DMS79 (cell line): ENCODE data around the gene RABL6.

Experiments used
- DNase-seq: peaks from one replicate; lab custom pipeline; 2025; lab: John Stamatoyannopoulos, UW

RABL6 gene

DNA sequence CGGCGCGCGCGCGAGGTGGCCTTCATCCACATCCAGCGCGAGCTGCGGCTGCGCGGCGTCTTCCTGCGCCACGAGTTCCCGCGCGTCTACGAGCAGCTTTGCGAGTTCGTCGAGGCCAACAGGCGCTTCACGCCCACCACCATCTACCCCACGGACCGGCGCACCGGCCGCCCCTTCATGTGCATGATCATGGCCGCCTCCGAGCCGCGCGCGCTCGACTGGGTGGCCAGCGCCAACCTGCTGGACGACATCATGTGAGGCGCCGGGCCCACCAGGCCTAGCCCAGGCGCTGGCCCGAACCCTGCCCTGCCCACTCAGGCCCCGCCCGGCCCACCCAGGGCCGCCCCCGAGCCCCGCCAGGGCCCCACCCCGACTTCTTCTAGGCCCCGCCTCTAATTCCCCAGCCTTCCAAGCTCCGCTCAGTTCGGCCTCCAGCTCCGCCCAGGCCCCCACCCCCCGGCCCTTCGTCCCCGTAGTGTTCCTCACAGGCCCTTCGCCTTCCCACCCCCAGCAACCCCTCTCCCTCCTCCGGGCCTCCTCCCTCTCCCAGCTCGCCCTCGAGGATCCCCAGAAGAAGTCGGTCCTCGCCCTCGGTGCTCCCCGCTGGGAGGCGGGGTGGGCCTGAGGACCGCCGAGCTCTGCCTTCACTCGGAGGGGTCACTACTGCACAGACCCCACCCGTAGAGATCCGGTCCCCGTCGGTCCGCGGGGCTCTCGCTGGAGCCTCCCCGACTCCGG is 39.5 kb downstream of the RABL6 start:
- no peak for DNase-seq

DNA sequence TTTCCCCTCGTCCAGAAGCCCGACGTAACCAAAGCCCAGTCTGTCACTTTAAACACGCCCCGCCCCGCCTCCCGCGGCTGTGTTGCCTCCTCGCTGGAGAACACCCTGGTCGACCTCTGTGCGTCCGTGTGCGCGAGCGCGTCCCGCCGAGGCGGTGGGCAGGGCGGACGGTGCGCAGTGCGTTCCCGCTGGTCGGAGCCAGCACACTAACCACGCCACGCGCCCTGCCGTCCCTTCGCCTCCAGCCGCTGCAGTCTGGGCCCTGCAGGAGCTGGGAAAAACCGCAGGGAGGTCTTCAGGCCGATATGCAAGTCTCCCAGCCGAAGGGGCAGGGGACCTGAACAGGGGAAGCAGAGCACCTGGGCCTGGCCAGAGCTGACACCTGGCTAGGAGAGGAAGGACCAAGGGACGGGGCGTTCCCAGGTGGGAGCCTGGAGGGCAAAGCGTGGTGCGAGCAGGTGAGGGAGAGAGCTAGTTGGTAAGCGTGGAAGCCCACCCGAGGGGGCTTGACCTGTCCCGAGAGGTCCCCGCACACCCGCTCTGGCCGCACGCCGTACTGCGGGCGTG is 40.2 kb downstream of the RABL6 start:
- peak; percentile 17 for DNase-seq

DNA sequence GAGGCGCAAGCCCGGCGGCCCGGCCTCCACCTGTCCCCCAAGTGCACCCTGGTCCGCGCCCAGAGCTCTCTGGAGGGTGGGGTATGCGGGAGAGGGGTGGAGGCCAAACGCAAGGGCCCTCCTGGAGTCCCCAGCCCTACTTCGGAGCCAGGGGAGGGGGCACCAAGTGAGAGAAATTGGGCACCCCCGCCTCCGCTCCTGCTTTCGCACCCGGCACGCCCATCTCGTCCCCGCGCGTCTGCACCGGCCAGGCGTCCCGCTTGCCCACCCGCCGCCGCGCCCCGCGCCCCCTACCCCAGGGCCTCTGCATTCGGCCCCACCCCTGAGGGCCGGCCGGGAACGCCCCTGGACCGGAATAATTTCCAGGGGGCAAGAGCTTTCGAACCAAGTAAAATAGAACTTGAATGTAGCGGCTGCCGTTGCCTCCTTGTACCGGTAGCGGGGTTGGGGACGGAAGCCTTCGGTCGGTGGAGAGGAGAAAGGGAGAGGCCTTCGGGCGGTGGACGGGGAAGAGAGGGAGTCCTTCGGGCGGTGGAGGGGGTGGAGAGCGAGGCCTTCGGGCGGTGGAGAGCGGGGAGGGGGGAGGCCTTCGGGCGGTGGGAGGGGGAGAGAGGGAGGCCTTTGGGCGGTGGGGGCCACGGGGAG is 40.8 kb downstream of the RABL6 start:
- DNase-seq, result no peak

DNA sequence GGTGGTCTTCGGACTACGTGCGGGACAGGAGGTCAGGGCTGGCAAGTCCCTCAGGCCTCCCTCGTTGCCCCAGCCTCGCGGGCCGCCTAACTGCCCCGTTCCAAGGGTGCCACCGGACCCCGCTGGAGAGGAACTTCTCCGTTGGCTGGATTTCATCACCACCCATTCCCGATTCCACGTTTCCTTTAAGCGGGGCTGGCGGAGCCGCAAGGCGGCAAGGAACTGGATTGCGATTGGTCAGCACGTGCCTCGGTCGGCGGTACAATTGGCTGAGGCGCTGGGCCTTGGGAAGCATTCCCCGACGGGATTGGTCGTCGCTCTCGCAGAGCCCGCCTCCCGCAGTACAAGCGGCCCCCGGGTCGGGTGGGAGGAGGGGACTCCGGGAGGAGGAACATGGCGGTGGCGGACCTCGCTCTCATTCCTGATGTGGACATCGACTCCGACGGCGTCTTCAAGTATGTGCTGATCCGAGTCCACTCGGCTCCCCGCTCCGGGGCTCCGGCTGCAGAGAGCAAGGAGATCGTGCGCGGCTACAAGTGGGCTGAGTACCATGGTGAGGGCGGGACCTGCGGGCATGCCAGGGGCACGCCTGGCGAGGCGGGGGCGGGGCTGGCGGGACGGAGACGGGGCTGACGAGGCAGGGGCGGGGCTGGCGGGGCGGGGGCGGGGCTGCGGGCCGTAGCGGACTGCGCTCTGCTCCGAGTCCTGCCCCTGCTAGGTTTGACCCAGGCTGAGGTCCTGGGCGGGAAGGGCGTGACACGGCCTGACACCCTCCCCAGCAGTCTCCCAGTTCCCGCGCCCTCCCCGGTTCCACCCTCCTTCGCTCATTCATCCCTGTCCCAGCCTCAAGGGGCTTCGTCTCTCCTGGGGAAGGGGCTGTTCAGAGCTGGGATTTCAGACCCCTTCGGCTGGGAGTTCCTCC is 41.6 kb downstream of the RABL6 start, which contains the start of gene PHPT1:
Gene PHPT1 (plus strand): TSS at position 372 of the 922 bp plus-strand sequence. CDS start 22 bp downstream, at position 394.
- peak; percentile 98 for DNase-seq

DNA sequence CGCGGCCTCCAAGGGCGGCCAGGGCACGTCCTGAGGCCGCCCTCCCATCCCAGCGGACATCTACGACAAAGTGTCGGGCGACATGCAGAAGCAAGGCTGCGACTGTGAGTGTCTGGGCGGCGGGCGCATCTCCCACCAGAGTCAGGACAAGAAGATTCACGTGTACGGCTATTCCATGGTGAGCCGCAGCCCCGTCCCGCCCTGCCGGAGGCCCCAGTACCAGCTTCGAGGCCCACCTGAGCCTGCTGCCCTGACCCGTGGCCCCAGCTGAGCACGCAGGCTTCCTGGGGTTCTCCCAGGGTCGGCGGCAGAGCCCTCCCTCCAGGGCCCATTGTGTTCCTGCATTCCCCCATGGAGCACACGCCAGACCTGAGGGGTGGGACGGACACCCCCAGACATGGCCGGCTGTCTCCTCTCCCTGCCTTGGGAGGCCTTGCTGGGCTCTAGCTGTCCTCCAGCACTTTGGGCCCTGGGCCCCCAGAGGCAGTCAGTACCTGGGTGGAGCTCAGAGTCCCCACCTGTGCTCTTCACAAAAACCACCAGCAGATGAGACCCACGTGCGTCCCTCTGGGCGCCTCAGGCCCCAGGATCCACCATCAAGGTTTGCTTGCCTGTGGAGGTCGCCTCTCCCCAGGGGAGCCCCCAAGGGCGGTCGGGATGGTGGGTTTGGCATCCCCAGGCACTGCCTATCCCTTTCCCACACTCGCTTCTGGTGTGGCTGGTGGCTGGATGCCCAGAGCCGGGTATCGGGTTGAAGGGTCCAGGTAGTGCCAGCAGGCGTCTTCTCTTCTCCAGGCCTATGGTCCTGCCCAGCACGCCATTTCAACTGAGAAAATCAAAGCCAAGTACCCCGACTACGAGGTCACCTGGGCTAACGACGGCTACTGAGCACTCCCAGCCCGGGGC is 42.5 kb downstream of the RABL6 start:
- no peak for DNase-seq

DNA sequence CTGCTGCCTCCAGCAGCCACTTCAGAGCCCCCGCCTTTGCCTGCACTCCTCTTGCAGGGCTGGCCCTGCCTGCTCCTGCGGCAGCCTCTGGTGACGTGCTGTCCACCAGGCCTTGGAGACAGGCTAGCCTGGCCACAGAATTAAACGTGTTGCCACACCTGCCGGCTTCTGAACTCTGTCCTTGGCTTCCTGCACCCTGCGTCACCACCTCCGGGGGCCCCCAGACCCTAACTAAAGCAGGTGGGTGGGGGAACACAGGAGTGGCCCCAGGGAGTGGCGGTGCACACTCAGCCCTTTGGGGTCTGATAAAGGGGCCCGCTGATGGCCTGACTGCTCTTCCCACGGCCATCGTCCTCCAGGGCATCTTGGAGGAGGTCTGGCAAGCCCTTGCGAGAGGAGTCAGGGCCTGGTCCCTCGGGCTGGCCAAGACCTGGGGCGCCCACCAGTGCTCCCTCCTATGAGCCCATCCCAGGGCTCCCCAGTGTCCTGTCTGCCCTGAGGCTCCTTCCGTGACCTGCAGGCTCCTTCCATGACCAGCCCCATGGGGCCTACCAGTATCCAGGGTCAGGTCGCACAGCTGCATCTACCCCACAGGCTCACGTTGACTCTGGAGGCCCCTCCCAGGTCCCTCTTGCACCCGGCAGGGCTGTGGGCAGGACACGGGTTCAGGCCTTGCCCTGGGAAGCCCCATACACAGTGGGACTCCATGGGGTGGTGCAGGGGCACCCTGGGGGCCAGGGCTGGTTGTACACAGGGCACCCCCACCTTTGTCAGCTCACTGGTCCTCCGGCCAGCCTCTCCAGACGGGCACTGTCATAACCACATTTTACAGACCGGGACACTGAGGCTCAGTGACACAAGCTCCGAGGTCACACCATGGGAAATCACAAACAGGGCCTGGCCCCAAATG is 43.4 kb downstream of the RABL6 start:
- DNase-seq, result no peak

DNA sequence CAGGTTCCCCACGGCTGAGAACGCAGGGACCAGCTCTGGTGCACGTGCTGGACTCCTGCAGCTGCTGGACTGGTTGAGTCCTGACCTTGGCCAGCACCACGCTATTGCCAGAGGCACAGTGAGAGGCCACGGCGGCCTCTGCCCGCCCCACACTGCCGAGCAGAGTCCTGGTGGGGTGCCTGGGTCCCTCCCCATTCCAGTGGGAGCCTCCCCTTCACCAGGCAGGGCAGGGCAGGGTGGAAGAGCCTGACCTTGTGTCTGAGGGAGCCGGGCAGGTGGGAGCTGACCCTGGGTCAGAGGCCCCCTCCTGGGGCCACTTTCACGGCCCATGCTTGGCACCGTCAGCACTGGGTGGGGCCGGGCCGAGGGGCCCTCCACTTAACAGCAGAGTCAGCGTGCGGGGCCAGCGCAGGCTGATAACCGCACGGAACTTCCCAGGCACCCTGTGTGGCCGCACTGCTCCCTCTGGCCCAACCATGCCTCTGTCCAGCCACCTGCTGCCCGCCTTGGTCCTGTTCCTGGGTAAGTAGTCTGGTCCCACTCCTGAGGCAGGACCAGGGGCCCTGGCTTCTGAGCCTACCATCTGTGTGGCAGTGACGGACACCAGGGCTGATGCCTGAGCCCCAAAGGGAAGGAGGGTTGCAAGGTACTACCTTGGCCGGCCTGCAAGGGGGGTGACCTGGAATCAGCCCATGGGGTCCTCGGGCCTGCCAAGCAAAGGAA is 44.4 kb downstream of the RABL6 start, which contains the start of gene MAMDC4:
Gene MAMDC4 (plus strand): TSS at position 406 of the 723 bp plus-strand sequence. CDS start 71 bp downstream, at position 477.
- DNase-seq, result no peak

DNA sequence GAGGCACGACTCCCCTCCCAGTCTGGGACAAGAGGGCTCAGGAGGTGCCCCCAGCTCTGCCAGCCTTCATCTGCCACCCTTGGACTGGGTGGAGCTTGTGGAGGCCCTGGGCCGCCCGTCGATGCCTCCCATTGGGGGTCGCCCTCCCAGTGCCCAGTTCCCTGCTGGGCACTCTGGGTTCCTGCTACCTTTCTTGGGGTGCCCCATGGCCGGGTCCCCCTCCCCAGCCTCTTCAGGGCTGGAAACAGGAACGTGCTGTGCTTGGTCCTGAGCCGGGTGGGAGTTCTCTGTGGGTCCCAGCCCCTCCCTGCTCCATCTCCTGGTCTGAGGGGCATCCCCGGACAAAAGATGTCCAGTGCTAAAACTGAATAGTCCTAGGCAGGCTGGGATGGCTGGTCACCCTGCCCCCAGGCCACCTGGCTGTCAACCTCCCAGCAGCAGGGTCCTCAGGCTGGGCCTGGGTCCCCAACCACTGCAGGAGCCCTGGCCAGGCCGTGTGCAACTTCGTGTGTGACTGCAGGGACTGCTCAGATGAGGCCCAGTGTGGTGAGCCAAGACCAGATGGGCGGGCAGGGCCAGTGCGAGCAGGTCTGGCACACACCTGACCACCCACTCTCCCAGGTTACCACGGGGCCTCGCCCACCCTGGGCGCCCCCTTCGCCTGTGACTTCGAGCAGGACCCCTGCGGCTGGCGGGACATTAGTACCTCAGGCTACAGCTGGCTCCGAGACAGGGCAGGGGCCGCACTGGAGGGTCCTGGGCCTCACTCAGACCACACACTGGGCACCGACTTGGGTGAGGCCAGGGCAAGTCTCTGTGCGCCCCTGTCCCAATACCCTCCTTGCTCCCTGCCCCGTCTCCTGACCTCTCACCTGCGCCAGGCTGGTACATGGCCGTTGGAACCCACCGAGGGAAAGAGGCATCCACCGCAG is 45.2 kb downstream of the RABL6 start:
- no peak for DNase-seq

DNA sequence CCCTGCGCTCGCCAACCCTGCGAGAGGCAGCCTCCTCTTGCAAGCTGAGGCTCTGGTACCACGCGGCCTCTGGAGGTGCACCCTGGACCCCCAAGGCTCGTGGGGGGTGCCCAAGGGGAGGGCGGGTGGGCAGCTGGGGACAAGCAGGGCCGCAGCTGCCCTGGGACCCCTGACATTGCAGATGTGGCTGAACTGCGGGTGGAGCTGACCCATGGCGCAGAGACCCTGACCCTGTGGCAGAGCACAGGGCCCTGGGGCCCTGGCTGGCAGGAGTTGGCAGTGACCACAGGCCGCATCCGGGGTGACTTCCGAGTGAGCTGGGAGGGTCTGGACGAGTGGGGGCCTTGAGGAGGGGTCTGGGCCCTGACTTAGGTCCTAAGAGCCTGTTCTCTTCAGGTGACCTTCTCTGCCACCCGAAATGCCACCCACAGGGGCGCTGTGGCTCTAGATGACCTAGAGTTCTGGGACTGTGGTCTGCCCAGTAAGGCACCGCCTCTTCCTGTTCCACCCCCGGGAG is 45.9 kb downstream of the RABL6 start:
- DNase-seq, result no peak

DNA sequence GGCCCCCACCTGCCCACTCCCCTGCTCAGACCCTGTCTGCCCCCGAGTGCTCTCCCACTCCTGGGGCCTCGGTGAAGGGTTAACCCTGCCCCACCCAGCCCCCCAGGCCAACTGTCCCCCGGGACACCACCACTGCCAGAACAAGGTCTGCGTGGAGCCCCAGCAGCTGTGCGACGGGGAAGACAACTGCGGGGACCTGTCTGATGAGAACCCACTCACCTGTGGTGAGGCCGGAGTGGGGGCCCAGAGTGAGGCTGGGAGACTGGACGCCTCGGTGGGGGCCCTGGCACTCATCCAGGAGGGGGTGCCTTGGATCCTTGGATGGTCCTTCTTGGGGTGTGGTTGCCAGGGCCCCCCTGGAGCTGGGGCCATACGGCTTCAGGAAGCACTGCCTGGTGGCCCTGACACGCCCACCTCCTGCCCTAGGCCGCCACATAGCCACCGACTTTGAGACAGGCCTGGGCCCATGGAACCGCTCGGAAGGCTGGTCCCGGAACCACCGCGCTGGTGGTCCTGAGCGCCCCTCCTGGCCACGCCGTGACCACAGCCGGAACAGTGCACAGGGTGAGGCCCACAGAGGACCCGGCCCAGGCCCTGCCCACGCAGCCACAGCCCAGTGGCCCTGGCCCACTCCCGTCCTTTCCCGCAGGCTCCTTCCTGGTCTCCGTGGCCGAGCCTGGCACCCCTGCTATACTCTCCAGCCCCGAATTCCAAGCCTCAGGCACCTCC is 46.5 kb downstream of the RABL6 start:
- no peak for DNase-seq

DNA sequence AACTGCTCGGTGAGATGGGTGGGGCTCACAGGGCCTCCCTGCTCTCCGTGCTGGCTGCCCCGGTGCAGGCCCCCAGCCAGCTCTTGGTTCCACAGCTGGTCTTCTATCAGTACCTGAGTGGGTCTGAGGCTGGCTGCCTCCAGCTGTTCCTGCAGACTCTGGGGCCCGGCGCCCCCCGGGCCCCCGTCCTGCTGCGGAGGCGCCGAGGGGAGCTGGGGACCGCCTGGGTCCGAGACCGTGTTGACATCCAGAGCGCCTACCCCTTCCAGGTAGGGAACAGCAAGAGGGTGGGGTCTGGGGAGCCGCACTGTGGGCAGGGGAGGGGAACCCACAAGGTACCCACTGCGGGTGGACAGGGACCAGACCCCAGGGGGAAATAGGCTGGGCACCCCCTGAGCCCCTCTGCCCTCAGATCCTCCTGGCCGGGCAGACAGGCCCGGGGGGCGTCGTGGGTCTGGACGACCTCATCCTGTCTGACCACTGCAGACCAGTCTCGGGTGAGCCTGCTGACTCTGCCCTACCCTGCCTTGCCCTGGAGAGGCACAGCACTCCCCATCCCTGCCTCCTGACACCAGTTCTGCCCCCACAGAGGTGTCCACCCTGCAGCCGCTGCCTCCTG is 47.2 kb downstream of the RABL6 start:
- no peak for DNase-seq

DNA sequence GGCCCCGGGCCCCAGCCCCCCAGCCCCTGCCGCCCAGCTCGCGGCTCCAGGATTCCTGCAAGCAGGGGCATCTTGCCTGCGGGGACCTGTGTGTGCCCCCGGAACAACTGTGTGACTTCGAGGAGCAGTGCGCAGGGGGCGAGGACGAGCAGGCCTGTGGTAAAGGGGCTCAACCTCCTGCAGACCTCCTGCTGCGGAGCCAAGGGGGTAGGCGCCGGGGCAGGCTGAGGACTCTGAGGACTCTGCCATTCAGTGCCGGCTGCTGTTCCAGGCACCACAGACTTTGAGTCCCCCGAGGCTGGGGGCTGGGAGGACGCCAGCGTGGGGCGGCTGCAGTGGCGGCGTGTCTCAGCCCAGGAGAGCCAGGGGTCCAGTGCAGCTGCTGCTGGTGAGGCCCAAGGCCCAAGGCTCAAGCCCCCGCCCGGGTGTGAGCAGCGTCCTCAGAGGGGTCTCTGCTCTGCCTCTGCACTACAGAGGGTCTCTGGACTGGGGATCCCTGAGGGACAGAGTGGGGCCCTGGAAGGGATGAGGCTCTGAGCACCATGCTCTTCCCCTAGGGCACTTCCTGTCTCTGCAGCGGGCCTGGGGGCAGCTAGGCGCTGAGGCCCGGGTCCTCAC is 47.8 kb downstream of the RABL6 start:
- no peak for DNase-seq

DNA sequence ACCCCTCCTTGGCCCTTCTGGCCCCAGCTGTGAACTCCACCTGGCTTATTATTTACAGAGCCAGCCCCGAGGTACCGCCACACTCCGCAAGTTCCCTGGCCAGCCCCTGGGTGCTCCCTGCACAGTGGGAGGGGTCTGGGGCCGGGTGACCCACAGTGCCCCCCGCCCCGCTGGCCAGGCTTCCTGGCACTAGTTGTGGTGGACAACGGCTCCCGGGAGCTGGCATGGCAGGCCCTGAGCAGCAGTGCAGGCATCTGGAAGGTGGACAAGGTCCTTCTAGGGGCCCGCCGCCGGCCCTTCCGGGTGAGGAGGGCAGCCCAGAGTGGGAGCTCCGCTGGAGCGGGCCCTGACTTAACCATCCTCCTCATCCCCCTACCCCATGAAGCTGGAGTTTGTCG is 48.3 kb downstream of the RABL6 start:
- DNase-seq, result no peak

DNA sequence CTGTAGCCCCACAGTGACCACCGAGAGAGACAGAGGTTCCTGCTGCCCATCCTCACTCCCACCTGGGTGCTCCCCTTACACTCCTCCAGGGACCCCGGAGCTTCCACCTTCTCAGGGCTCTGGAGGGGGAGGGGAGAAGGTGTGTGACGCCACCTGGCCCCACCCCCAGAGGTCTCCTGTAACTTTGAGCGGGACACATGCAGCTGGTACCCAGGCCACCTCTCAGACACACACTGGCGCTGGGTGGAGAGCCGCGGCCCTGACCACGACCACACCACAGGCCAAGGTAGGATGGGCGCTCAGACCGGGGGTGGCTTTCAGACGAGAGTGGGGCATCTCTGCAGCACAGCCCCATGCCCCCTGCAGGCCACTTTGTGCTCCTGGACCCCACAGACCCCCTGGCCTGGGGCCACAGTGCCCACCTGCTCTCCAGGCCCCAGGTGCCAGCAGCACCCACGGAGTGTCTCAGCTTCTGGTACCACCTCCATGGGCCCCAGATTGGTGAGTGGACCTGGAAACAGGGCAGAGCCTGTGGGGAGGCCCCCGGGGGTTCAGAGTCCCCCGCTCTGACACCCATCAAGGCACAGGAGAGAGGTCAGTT is 48.9 kb downstream of the RABL6 start:
- no peak for DNase-seq

DNA sequence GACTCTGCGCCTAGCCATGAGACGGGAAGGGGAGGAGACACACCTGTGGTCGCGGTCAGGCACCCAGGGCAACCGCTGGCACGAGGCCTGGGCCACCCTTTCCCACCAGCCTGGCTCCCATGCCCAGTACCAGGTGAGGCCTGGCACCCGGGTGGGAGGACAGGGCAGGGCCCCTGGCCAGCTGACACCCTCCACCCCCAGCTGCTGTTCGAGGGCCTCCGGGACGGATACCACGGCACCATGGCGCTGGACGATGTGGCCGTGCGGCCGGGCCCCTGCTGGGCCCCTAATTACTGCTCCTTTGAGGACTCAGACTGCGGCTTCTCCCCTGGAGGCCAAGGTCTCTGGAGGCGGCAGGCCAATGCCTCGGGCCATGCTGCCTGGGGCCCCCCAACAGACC is 49.4 kb downstream of the RABL6 start:
- no peak for DNase-seq
